ENCODE measurements around the gene AIG1.

GRCh38 chr6:143313163-143313562, 252.5 kb downstream of the AIG1 start:
- TF ChIP-seq POLR2A (IDR thresholded peaks at IDR 0.05; ENCODE audit: low read depth, low read length) (no peak), POLR2AphosphoS5 (IDR thresholded peaks at IDR 0.05; ENCODE audit: low read depth, low read length) (no peak), TAF1 (IDR thresholded peaks at IDR 0.05; ENCODE audit: borderline replicate concordance, low read depth, low read length) (no peak)

Measured in GM12892 (cell line).